Ishikawa (cell line): ENCODE measurements around the gene KCNJ4.

Experiments used
- CEBPB ChIP-seq: IDR thresholded peaks from 2 replicates; pipeline ENCODE4 v1.6.1; 2012
- CREB1 ChIP-seq: IDR thresholded peaks from 2 replicates; pipeline ENCODE4 v1.6.1; 2012; ENCODE audit warnings: low read depth
- EGR1 ChIP-seq: IDR thresholded peaks from 2 replicates; pipeline ENCODE4 v1.6.1; 2012
- EP300 ChIP-seq: IDR thresholded peaks from 2 replicates; pipeline ENCODE4 v1.6.1; 2012; ENCODE audit warnings: borderline replicate concordance
- FOXM1 ChIP-seq: IDR thresholded peaks from 2 replicates; pipeline ENCODE4 v1.6.1; 2012; ENCODE audit warnings: low read depth, borderline replicate concordance
- NFIC ChIP-seq: IDR thresholded peaks from 2 replicates; pipeline ENCODE4 v1.6.1; 2012
- RAD21 ChIP-seq: IDR thresholded peaks from 2 replicates; pipeline ENCODE4 v1.6.1; 2012; ENCODE audit warnings: low read depth
- REST ChIP-seq: IDR thresholded peaks from 2 replicates; pipeline ENCODE4 v1.6.1; 2012; ENCODE audit warnings: low read depth, mild to moderate bottlenecking
- TAF1 ChIP-seq: IDR thresholded peaks from 2 replicates; pipeline ENCODE4 v1.6.1; 2012; ENCODE audit warnings: low read depth, mild to moderate bottlenecking
- TCF12 ChIP-seq: IDR thresholded peaks from 2 replicates; pipeline ENCODE4 v1.6.1; 2012; ENCODE audit warnings: low read depth
- TEAD4 ChIP-seq: IDR thresholded peaks from 2 replicates; pipeline ENCODE4 v1.6.1; 2012
- USF1 ChIP-seq: IDR thresholded peaks from 2 replicates; pipeline ENCODE4 v1.6.1; 2012
- YY1 ChIP-seq: IDR thresholded peaks from 2 replicates; pipeline ENCODE4 v1.6.1; 2012; ENCODE audit warnings: low read depth
- ZBTB7A ChIP-seq: IDR thresholded peaks from 2 replicates; pipeline ENCODE4 v1.6.1; 2012; ENCODE audit warnings: low read depth
- TF ChIP-seq, protein P1 (sequence below): IDR thresholded peaks from 2 replicates; pipeline ENCODE4 v1.6.1; 2012

Gene KCNJ4

GRCh38 chr22:38415561-38416321 lies 39.3 kb downstream of the KCNJ4 start:
- TF ChIP-seq TEAD4 = peak; percentile 61
- peak; percentile 96 for TF ChIP-seq TCF12
- TF ChIP-seq YY1 = 0 out of 2 replicates have a peak, but pooled peaks have one; percentile 12
- no peak for TF ChIP-seq USF1
- TF ChIP-seq EGR1 = peak; percentile 54
- TF ChIP-seq, protein P1, sequence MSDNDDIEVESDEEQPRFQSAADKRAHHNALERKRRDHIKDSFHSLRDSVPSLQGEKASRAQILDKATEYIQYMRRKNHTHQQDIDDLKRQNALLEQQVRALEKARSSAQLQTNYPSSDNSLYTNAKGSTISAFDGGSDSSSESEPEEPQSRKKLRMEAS = peak; percentile 89
- peak; percentile 92 for TF ChIP-seq NFIC
- TF ChIP-seq TAF1 = no peak
- peak; percentile 88 for TF ChIP-seq EP300

DNA sequence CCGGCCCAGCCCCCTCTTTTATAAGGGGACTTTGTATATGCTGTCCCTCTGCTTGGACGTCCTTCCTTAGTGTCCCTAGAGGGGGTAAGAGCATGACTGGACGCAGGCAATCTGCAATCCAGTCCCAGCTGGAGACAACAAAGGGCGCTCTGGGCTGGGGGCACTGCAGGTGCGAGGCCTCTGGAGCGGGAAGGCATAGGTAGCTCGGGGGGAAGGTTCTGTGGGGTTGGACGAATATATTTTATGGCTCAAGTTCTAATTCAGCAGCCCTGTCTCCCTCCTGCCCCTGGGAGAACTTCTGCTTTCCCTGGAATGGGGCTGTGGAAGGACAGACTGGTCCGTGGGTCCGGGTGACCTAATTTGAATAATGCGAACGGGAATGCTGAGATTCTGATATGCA lies 40.0 kb downstream of the KCNJ4 start:
- TF ChIP-seq FOXM1 = no peak

- TF ChIP-seq REST (no peak), NFIC (no peak), TEAD4 (no peak), EP300 (no peak), CREB1 (no peak), TAF1 (no peak), FOXM1 (no peak), ZBTB7A (no peak), USF1 (no peak), CEBPB (no peak)
- TF ChIP-seq, protein P1 = no peak
These were observed 41.0 kb downstream of the KCNJ4 start for GRCh38 chr22:38414009-38414395.

DNA sequence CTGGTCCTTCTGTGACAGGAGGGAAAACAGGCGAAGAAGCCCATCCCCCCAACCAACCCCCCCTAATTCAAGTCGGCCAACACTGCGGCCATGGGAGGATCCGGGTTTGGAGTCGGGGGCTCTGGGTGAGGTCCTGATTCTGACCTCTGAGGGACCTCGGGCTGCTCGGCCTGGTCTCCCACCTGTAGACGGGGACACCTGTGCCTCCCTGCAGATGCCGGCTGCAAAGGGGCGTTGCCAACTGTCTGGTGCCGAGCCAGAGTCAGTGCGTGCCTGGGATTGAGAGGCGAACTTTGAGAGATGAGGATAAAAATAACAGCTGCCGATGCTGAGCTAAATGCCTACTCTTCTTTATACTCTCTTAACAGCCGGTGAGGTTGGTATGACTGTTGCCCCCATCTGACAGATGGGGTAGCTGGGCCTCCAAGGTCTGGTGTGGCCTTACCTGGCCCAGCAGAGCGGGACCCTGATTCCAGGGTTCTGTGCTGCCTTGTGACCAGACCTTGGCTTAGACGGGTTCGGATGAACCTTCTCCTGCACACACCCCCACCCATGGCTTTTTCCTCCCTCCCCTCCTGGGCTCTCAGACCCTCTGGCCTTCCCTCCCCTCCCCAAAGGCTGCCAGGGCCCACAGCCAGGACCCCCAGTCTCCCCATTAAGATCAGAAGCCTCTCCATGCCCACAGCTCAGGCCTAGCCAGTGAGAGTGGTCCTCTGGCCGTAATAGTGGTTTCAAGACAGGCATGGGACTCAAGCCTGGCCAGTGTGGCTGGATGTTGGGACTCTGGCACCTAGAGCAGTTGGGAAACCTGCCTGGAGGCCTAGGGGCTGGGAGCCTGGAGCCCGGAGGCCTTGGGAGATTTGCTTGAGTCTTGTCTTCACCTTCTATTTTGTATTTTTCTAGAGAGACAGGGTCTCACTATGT lies 41.7 kb downstream of the KCNJ4 start:
- TF ChIP-seq, protein P1 = no peak
- TF ChIP-seq CREB1 (no peak), TEAD4 (no peak), ZBTB7A (no peak), TAF1 (no peak), EP300 (no peak), USF1 (no peak), FOXM1 (no peak), TCF12 (no peak), YY1 (no peak), RAD21 (no peak), EGR1 (no peak), NFIC (no peak), CEBPB (no peak), REST (no peak)

- TF ChIP-seq TAF1 (no peak), NFIC (no peak), ZBTB7A (no peak), TEAD4 (no peak), USF1 (peak; percentile 42), CEBPB (no peak), CREB1 (no peak), TCF12 (no peak), RAD21 (peak; percentile 26; the same call in 1 of the 2 replicates)
- TF ChIP-seq, protein P1 = no peak
These were observed 42.4 kb downstream of the KCNJ4 start for GRCh38 chr22:38412435-38413084.
